ENCODE measurements around the gene IRX4. TPM values are rescaled to one million over a fixed set of nuclear protein-coding genes. Genes with fewer than 3 reads are reported as not detected.

The IRX4 gene
- total and polyA plus RNA-seq, 9 of the 15 experiments (the other 6 are each of a cell fraction or from before 2014, with no cell fraction given), result not detected

DNA sequence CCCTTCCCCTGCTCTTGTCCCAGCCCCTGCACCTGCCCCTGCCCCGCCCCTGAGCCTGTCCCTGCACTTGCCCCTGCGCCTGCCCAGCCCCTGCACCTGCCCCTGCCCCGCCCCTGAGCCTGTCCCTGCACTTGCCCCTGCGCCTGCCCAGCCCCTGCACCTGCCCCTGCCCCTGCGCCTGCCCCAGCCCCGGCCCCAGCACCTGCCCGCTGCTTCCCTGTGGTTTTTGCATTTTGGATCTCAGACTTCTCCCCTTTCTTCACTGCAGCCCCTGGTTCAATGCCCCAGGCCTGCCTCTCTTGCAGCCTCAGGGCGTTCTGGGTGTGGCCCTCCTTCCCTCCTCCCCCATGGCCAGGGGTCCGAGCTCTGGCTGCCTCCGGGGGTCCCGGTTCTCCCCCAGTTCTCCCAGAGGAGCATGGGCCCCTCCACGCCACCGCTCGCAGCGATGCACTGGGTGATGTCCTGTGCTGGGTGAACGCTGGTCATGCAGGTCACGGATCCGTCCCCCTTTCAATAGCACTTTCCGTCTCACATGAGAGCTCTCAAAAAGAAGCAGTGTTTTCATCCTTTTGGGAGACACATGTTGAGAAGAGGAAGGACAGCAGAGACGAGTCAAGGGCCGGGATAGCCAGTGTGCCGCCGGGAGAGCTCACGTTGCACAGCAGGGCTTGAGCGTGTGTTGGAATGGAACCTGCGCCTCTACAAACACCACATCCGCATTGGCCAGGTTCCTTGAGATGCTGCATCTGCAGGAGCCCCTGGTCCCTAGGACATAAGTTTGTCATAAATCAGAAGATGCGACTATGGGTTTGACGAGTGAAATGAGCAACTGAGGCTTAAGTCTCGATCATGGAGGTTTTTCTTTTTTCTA, 44.0 kb upstream of the IRX4 start (continued):
- TF ChIP-seq BCLAF1 (IDR thresholded peaks at IDR 0.05; ENCODE audit: borderline replicate concordance in 1 of 2, control insufficient read depth in 1 of 2, low read depth in 2 of 2, low read length in 1 of 2) (no peak), LARP7 (IDR thresholded peaks at IDR 0.05) (no peak), KDM2B (CRISPR knock-in tag; IDR thresholded peaks at IDR 0.05) (no peak), ZNF280A (IDR thresholded peaks at IDR 0.05; ENCODE audit: low read depth, partially characterized antibody) (no peak), RFX5 (IDR thresholded peaks at IDR 0.05; ENCODE audit: low read depth, low read length) (no peak), NRF1 (conservative IDR thresholded peaks at IDR 0.05 in 1 of 2, IDR thresholded peaks at IDR 0.05 in 1 of 2) (no peak), DMBX1 (CRISPR knock-in tag; IDR thresholded peaks at IDR 0.05; ENCODE audit: borderline replicate concordance) (no peak)
- TF ChIP-seq, protein P1, sequence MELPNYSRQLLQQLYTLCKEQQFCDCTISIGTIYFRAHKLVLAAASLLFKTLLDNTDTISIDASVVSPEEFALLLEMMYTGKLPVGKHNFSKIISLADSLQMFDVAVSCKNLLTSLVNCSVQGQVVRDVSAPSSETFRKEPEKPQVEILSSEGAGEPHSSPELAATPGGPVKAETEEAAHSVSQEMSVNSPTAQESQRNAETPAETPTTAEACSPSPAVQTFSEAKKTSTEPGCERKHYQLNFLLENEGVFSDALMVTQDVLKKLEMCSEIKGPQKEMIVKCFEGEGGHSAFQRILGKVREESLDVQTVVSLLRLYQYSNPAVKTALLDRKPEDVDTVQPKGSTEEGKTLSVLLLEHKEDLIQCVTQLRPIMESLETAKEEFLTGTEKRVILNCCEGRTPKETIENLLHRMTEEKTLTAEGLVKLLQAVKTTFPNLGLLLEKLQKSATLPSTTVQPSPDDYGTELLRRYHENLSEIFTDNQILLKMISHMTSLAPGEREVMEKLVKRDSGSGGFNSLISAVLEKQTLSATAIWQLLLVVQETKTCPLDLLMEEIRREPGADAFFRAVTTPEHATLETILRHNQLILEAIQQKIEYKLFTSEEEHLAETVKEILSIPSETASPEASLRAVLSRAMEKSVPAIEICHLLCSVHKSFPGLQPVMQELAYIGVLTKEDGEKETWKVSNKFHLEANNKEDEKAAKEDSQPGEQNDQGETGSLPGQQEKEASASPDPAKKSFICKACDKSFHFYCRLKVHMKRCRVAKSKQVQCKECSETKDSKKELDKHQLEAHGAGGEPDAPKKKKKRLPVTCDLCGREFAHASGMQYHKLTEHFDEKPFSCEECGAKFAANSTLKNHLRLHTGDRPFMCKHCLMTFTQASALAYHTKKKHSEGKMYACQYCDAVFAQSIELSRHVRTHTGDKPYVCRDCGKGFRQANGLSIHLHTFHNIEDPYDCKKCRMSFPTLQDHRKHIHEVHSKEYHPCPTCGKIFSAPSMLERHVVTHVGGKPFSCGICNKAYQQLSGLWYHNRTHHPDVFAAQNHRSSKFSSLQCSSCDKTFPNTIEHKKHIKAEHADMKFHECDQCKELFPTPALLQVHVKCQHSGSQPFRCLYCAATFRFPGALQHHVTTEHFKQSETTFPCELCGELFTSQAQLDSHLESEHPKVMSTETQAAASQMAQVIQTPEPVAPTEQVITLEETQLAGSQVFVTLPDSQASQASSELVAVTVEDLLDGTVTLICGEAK (IDR thresholded peaks at IDR 0.05), result no peak
- TF ChIP-seq, protein P1 (CRISPR knock-in tag; IDR thresholded peaks at IDR 0.05), result no peak
- TF ChIP-seq, protein P2, sequence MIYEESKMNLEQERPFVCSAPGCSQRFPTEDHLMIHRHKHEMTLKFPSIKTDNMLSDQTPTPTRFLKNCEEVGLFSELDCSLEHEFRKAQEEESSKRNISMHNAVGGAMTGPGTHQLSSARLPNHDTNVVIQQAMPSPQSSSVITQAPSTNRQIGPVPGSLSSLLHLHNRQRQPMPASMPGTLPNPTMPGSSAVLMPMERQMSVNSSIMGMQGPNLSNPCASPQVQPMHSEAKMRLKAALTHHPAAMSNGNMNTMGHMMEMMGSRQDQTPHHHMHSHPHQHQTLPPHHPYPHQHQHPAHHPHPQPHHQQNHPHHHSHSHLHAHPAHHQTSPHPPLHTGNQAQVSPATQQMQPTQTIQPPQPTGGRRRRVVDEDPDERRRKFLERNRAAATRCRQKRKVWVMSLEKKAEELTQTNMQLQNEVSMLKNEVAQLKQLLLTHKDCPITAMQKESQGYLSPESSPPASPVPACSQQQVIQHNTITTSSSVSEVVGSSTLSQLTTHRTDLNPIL (CRISPR knock-in tag; IDR thresholded peaks at IDR 0.05), result no peak

Data from K562 (cell line).